Mucosa of stomach (tissue), 1 donor: ENCODE data around the gene ACSM2A.
"Not testable (repeated sequence)": the region's sequence is repeated elsewhere in the genome, so short reads cannot be mapped to it uniquely, and the experiment has no call there.

ENCODE experiments used
- H3K27me3 ChIP-seq: one replicate; pipeline ENCODE4 v1.7.0; 2013; ENCODE audit warnings: mild to moderate bottlenecking, low read length; ENCODE audit not compliant: control insufficient read depth, insufficient read depth
- H3K36me3 ChIP-seq: one replicate; pipeline ENCODE4 v1.7.0; 2013; ENCODE audit warnings: low read length; ENCODE audit not compliant: control insufficient read depth, insufficient read depth
- H3K4me1 ChIP-seq: one replicate; pipeline ENCODE4 v1.7.0; 2013; ENCODE audit warnings: mild to moderate bottlenecking, low read length; ENCODE audit not compliant: control insufficient read depth, insufficient read depth
- H3K4me3 ChIP-seq: one replicate; pipeline ENCODE4 v1.7.0; 2013; ENCODE audit warnings: low read length
- H3K9ac ChIP-seq: one replicate; pipeline ENCODE4 v1.7.0; 2013; ENCODE audit warnings: mild to moderate bottlenecking, low read length, moderate library complexity
- H3K9me3 ChIP-seq: one replicate; pipeline ENCODE4 v1.7.0; 2013; ENCODE audit warnings: mild to moderate bottlenecking, low read length, moderate library complexity; ENCODE audit not compliant: control insufficient read depth
- donor health status: Pancreatic carcinoma.

The ACSM2A gene

DNA sequence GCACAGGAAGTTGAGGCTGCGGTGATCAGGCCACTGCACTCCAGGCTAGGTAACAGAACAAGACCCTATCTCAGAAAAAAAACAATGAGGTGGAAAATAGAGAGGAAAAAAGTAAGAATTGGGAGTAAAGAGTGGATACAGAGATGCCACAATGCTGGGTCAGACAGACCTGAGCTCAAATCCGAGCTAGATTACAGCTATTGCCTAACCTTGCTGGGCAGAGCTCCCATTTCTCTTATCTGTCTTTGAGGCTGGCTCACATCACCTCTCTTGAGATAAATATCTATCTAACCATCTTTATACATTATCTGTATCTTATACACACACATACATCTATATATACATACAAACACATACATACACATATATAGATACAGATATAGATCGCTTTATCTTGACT lies 65.8 kb downstream of the ACSM2A start:
- Histone ChIP-seq H3K36me3 (no peaks in the 10 kb centered on the region), H3K4me3 (no peak overlapping the region), H3K4me1 (no peaks in the 10 kb centered on the region), H3K9ac (no peak overlapping the region), H3K9me3 (no peaks in the 10 kb centered on the region), H3K27me3 (no peaks in the 10 kb centered on the region)

GRCh38 chr16:20519231-20519630 lies 67.9 kb downstream of the ACSM2A start:
- no peaks in the 10 kb centered on the region for H3K27me3 ChIP-seq
- H3K9ac ChIP-seq, result no peak overlapping the region
- H3K9me3 ChIP-seq, result no peaks in the 10 kb centered on the region
- H3K36me3 ChIP-seq, result no peaks in the 10 kb centered on the region
- no peak overlapping the region for H3K4me3 ChIP-seq
- H3K4me1 ChIP-seq, result no peaks in the 10 kb centered on the region

DNA sequence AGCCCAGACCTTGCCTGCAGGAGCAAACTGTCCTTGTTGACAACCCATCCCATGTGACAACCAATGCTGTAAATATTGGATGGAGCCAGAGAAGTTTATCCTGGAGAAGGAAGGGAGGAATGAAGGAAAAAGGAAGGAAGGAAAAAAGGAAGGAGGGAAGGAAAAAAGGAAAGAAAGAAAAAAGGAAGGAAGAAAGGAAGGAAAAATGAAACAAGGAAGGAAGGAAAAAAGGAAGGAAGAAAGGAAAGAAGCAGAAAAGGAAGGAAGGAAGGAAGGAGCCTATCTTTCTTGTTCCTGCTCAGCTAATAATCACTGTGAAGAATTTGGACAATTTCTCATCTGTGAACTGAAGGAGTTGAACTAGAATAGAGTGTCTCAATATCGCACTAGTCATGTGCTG lies 68.8 kb downstream of the ACSM2A start:
- no peaks in the 10 kb centered on the region for H3K4me1 ChIP-seq
- H3K36me3 ChIP-seq, result no peaks in the 10 kb centered on the region
- no peaks in the 10 kb centered on the region for H3K9me3 ChIP-seq
- H3K9ac ChIP-seq, result no peak overlapping the region
- H3K4me3 ChIP-seq, result no peak overlapping the region
- H3K27me3 ChIP-seq, result no peaks in the 10 kb centered on the region

DNA sequence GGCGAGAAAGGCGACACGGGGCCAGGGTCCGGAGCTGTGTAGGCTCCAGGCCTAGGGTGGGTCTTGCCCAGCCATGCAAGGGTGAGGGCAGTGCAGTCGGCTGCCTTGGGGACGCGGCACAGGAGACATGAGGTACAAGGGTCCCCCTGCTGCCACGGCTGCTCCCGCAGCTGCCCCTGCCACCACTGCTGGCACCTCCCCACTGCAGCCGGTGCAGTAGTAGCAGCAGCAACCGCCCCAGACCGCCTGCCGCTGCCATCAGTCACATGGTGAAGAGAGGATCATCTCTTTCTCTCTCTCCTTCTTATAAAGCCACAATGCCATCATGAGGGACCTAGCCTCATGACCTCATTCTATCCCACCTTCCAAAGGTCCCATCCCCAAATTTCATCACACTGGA lies 80.5 kb downstream of the ACSM2A start:
- not testable (repeated sequence) for H3K36me3 ChIP-seq, H3K4me3 ChIP-seq

DNA sequence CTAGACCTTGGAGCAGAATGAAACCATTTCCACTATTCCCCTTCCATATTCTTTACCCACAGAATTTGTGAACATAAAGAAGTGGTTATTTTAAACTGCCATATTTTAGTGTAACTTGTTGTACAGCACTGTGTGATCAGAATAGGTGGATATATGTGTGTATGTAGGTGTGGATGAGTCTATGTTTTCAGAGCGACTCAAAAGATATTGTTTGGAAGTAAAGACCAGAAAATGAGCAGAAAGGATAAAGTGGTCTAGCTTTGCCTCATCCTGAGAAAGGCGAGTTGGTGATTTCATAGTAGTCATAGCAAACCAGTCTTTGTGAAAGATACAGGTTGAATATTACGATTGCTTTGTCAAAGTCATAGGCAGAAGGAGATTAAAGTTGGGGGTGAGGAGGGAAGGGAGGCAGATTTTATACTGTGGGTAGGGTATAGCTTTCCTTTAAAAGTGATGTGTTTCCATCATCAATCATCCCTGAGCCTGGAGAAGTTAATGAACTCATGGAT lies 81.0 kb downstream of the ACSM2A start:
- not testable (repeated sequence) for H3K9me3 ChIP-seq, H3K9ac ChIP-seq, H3K27me3 ChIP-seq, H3K4me1 ChIP-seq, H3K36me3 ChIP-seq, H3K4me3 ChIP-seq

More for the DNA sequence above, 80.5 kb downstream of the ACSM2A start:
- H3K27me3 ChIP-seq, H3K9ac ChIP-seq, H3K4me1 ChIP-seq, H3K9me3 ChIP-seq: not testable (repeated sequence)

GRCh38 chr16:20536669-20537068 lies 85.3 kb downstream of the ACSM2A start:
- H3K9ac ChIP-seq, H3K27me3 ChIP-seq, H3K9me3 ChIP-seq, H3K4me3 ChIP-seq, H3K36me3 ChIP-seq, H3K4me1 ChIP-seq: not testable (repeated sequence)
